Activated B cell treated with CpG ODN at 0.5 μM for 24 hours (primary cell): ENCODE measurements around the gene ASIC3. TPM values are rescaled to one million over a fixed set of nuclear protein-coding genes. Genes with fewer than 3 reads are reported as not detected.

Source experiments
- ATAC-seq: fragments of 200-7000 bp; cut with Tn5 transposase; one replicate; pipeline ENCODE4 v1.10.0; 2021; ENCODE audit warnings: low read depth, mild to moderate bottlenecking, moderate library complexity
- CTCF ChIA-PET: fragments of 350-600 bp; sonication (Branson Sonifier 250); formaldehyde crosslinking; loops from one replicate; lab custom pipeline; 2021; ENCODE audit warnings: antibody characterized with exemption; lab: Charles Lee
- POLR2A ChIA-PET: fragments of 350-600 bp; sonication (Branson Sonifier 250); formaldehyde crosslinking; loops from one replicate; lab custom pipeline; 2021; ENCODE audit warnings: antibody characterized with exemption; lab: Charles Lee
- DNase-seq: peaks from one replicate; pipeline ENCODE4 v3.0.0; 2022
- H3K27ac Mint-ChIP-seq: one replicate; pipeline ENCODE4 v1.8.0; 2020; ENCODE audit warnings: mixed read lengths
- H3K27me3 Mint-ChIP-seq: one replicate; pipeline ENCODE4 v1.8.0; 2021; ENCODE audit warnings: mixed read lengths
- H3K36me3 Mint-ChIP-seq: one replicate; pipeline ENCODE4 v1.8.0; 2021; ENCODE audit warnings: low read depth, mixed read lengths
- H3K4me1 Mint-ChIP-seq: one replicate; pipeline ENCODE4 v1.8.0; 2021; ENCODE audit warnings: mixed read lengths
- H3K4me3 Mint-ChIP-seq: one replicate; pipeline ENCODE4 v1.8.0; 2020; ENCODE audit warnings: mild to moderate bottlenecking, mixed read lengths
- H3K9me3 Mint-ChIP-seq: one replicate; pipeline ENCODE4 v1.8.0; 2020; ENCODE audit warnings: mixed read lengths
- CTCF ChIP-seq: fragments of 200-600 bp; IDR thresholded peaks from one replicate; pipeline ENCODE4 v1.8.0; 2022; ENCODE audit warnings: antibody characterized with exemption, mild to moderate bottlenecking
- intact Hi-C: fragments of 100-400 bp; cut with micrococcal nuclease; formaldehyde crosslinking; loops from one replicate; pipeline ENCODE4 v1.15.1; 2024
- total RNA-seq: library from RNA; stranded (reverse); gene quantifications from 2 replicates; pipeline ENCODE4 v1.2.3, GENCODE V29; 2022

ASIC3 gene
- total RNA-seq, 1 donor from 2014 or later: 1.2 TPM

GRCh38 chr7:151068069-151068773 lies 19.9 kb downstream of the ASIC3 start:
- no peaks in the 10 kb centered on the region for H3K27me3 Mint-ChIP-seq
- intact Hi-C loops: no loop called here
- no peak overlapping the region for H3K4me3 Mint-ChIP-seq
- H3K36me3 Mint-ChIP-seq: peaks cover 63% of the 10 kb centered on the region
- CTCF ChIA-PET: no interaction called here
- POLR2A ChIA-PET: interaction anchor here (1.4 kb wide), 1 partner anchor 40 kb away, joined by 3 read pairs; the partner anchor contains the start of gene ABCB8
- DNase-seq: no peak
- no peak for ATAC-seq
- no peak overlapping the region for H3K27ac Mint-ChIP-seq
- H3K9me3 Mint-ChIP-seq: no peaks in the 10 kb centered on the region
- TF ChIP-seq CTCF: no peak
- H3K4me1 Mint-ChIP-seq: no peaks in the 10 kb centered on the region

- peaks cover 65% of the 10 kb centered on the region for H3K36me3 Mint-ChIP-seq
These were observed 21.7 kb downstream of the ASIC3 start for GRCh38 chr7:151069841-151070573.

GRCh38 chr7:151070574-151070960 lies 22.2 kb downstream of the ASIC3 start:
- Mint-ChIP-seq H3K27me3 (no peaks in the 10 kb centered on the region), H3K36me3 (peaks cover 63% of the 10 kb centered on the region), H3K9me3 (no peaks in the 10 kb centered on the region), H3K27ac (no peak overlapping the region), H3K4me1 (no peaks in the 10 kb centered on the region), H3K4me3 (no peak overlapping the region)
- POLR2A ChIA-PET: no interaction called here
- DNase-seq (no peak), ATAC-seq (no peak)
- CTCF ChIA-PET: no interaction called here
- TF ChIP-seq CTCF: no peak
- intact Hi-C loops: no loop called here

More at GRCh38 chr7:151069841-151070573, 21.7 kb downstream of the ASIC3 start:
- no peaks in the 10 kb centered on the region for H3K27me3 Mint-ChIP-seq
- H3K27ac Mint-ChIP-seq: no peak overlapping the region
- ATAC-seq (no peak), DNase-seq (no peak)
- intact Hi-C loops: no loop called here
- no peak overlapping the region for H3K4me3 Mint-ChIP-seq
- H3K4me1 Mint-ChIP-seq: no peaks in the 10 kb centered on the region
- no peak for TF ChIP-seq CTCF
- H3K9me3 Mint-ChIP-seq: no peaks in the 10 kb centered on the region
- ChIA-PET CTCF (no interaction called here), POLR2A (no interaction called here)

- Mint-ChIP-seq H3K4me3 (no peak overlapping the region), H3K4me1 (no peaks in the 10 kb centered on the region), H3K9me3 (no peaks in the 10 kb centered on the region), H3K36me3 (peaks cover 67% of the 10 kb centered on the region), H3K27me3 (no peaks in the 10 kb centered on the region), H3K27ac (no peak overlapping the region)
- DNase-seq (no peak), ATAC-seq (no peak)
- CTCF ChIA-PET: no interaction called here
- TF ChIP-seq CTCF: no peak
- intact Hi-C loops: no loop called here
- POLR2A ChIA-PET: no interaction called here
These were observed 22.9 kb downstream of the ASIC3 start for GRCh38 chr7:151071032-151071866.

GRCh38 chr7:151073990-151074389 lies 25.7 kb downstream of the ASIC3 start:
- ATAC-seq (no peak), DNase-seq (no peak)
- Mint-ChIP-seq H3K27ac (no peak overlapping the region), H3K4me1 (peaks cover 11% of the 10 kb centered on the region), H3K9me3 (no peaks in the 10 kb centered on the region), H3K36me3 (peaks cover 53% of the 10 kb centered on the region), H3K27me3 (no peaks in the 10 kb centered on the region), H3K4me3 (no peak overlapping the region)
- ChIA-PET CTCF (no interaction called here), POLR2A (no interaction called here)
- TF ChIP-seq CTCF: no peak
- intact Hi-C loops: no loop called here
